Stimulated activated CD8-positive, alpha-beta memory T cell treated with anti-CD3 and anti-CD28 coated beads, Interleukin-7, amount 100 ng/mL, for 4 hours (primary cell): Measurements from ENCODE around the gene LRRC7.

Source experiments
- DNase-seq, 2 donors: peaks; one replicate each; pipeline ENCODE4 v3.0.0-alpha.2; 2020; ENCODE audit warnings: low read depth in 2 of 2

LRRC7 gene

GRCh38 chr1:69976896-69977295 lies 409.2 kb downstream of the LRRC7 start:
- no peak for DNase-seq

- no peak for DNase-seq
These were observed 415.3 kb downstream of the LRRC7 start for GRCh38 chr1:69982992-69983391.

- DNase-seq = no peak
These were observed 417.7 kb downstream of the LRRC7 start for GRCh38 chr1:69985376-69985775.

- DNase-seq = no peak
These were observed 418.2 kb downstream of the LRRC7 start for GRCh38 chr1:69985901-69986439.

- no peak for DNase-seq
These were observed 420.2 kb downstream of the LRRC7 start for GRCh38 chr1:69987881-69988280.

- DNase-seq = no peak
These were observed 423.9 kb downstream of the LRRC7 start for GRCh38 chr1:69991644-69992043.

- DNase-seq = no peak
These were observed 424.9 kb downstream of the LRRC7 start for GRCh38 chr1:69992594-69992993.

GRCh38 chr1:69993810-69994209 lies 426.1 kb downstream of the LRRC7 start:
- no peak for DNase-seq

GRCh38 chr1:69994241-69994640 lies 426.5 kb downstream of the LRRC7 start:
- no peak for DNase-seq

GRCh38 chr1:69998847-69999246 lies 431.1 kb downstream of the LRRC7 start:
- no peak for DNase-seq

GRCh38 chr1:70003211-70003908 lies 435.6 kb downstream of the LRRC7 start:
- no peak for DNase-seq

GRCh38 chr1:70005386-70006034 lies 437.8 kb downstream of the LRRC7 start:
- no peak for DNase-seq

- DNase-seq = no peak
These were observed 440.9 kb downstream of the LRRC7 start for GRCh38 chr1:70008660-70009059.

GRCh38 chr1:70017770-70018169 lies 450.0 kb downstream of the LRRC7 start:
- no peak for DNase-seq

- no peak for DNase-seq
These were observed 456.6 kb downstream of the LRRC7 start for GRCh38 chr1:70024272-70024671.

GRCh38 chr1:70025052-70025451 lies 457.3 kb downstream of the LRRC7 start:
- no peak for DNase-seq

GRCh38 chr1:70025846-70026245 lies 458.1 kb downstream of the LRRC7 start:
- no peak for DNase-seq

GRCh38 chr1:70033266-70033873 lies 465.6 kb downstream of the LRRC7 start:
- no peak for DNase-seq

- no peak for DNase-seq
These were observed 466.2 kb downstream of the LRRC7 start for GRCh38 chr1:70033936-70034335.

GRCh38 chr1:70034403-70034802 lies 466.7 kb downstream of the LRRC7 start:
- DNase-seq = no peak

GRCh38 chr1:70038025-70038424 lies 470.3 kb downstream of the LRRC7 start:
- DNase-seq = no peak

GRCh38 chr1:70039485-70039884 lies 471.8 kb downstream of the LRRC7 start:
- DNase-seq = no peak
